GM19043 (cell line): ENCODE measurements around the gene MRE11.
"Not testable (repeated sequence)": the region's sequence is repeated elsewhere in the genome, so short reads cannot be mapped to it uniquely, and the experiment has no call there.

Source experiments
- ATAC-seq: cut with Tn5 transposase; IDR thresholded peaks from one replicate; pipeline ENCODE4 v1.9.1; 2021; ENCODE audit warnings: low read depth; ENCODE audit not compliant: unreplicated experiment

The MRE11 gene

DNA sequence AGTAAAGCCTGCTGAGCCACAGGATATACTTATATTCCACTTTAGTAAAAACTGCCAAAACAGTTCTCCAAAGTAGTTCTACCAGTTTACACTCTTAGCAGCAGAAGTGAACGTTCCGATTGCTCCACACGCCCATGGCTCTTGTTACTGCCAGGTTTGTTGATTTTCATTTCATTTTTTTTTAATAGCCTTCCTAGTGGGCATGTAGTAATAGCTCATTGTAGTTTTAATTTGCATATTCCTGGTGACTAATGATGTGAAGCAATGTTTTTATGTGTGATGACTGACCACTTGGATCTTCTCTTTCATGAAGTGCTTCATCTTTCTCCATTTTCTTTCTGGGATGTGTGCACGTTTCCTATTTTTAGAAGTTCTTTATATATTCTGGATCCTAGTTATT is 13.8 kb upstream of the MRE11 start:
- no peak for ATAC-seq

DNA sequence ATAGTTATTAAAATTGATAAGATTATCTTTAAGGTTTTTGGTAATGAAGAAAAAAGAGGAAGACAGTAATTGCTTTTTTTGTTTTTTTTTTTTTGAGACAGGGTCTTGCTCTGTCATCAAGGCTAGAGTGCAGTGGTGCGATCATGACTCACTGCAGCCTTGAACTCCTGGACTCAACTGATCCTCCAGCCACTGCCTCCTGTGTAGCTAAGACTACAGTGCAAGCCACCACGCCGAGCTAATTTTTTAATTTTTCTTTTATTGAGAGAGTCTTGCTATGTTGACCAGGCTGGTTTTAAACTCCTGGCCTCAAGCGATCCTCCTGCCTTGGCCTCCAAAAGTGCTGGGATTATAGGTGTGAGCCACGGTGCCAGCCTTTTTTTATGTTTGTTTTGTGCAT is 12.9 kb upstream of the MRE11 start:
- ATAC-seq, result not testable (repeated sequence)

DNA sequence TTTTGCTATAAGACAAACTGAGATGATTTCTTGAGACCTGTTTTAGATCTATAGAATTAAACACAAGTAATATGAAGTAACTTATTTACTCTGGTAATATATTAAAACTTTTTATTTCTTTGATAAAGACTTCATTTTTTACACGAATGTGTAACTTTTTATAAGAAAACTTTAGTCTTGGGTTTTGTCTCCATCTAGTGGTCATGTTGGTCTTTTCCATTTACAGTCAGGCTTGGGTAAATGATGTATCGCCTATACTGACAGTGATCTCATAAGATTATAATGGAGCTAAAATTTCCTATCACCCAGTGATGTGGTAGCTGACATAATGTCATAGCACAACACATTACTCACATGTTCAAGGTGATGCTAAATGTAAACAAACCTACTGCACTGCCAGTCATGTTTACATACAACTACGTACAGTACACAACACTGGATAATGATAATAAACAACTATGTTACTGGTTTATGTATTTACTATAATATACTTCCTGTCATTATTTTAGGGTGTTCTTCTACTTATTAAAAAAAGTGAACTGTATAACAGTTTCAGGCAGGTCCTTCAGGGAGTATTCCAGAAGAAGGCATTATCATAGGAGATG is 11.1 kb upstream of the MRE11 start:
- no peak for ATAC-seq

DNA sequence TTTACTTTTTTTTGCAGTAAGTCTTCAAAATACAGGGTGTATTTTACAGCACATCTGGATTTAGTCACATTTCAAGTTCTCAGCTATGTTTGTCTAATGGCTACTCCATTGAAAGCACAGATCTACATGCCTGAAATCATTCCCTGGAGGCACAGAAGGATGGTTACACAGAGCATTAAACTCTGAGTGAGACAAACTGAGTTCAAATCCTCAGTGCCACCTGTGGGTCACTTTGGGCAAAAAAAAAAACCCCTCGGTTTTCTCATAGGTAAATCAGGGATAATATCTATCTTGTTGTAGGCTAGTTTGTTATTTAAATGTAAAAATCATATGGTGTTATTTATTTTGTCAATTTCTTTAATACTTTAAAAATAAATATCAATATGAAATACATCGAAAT is 7.9 kb upstream of the MRE11 start:
- no peak for ATAC-seq

DNA sequence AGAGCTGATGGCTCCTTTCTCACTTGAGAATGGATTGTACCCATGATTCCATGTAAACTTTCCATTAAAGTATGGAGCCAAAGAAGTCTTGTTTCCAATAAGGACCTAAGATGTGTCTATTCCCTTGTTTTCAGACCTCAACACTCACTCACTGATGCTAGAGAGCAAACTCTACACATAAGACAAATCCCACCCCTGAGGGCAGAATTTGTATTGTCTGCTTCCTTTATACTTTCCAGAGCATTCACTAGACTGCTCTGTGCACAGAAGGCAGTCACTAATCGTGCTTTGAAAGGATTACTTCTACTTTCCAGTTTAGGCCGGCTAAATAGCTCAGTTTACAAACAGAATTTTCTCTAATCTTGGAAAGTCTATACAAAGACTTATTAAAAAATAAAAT is 6.5 kb upstream of the MRE11 start:
- no peak for ATAC-seq

DNA sequence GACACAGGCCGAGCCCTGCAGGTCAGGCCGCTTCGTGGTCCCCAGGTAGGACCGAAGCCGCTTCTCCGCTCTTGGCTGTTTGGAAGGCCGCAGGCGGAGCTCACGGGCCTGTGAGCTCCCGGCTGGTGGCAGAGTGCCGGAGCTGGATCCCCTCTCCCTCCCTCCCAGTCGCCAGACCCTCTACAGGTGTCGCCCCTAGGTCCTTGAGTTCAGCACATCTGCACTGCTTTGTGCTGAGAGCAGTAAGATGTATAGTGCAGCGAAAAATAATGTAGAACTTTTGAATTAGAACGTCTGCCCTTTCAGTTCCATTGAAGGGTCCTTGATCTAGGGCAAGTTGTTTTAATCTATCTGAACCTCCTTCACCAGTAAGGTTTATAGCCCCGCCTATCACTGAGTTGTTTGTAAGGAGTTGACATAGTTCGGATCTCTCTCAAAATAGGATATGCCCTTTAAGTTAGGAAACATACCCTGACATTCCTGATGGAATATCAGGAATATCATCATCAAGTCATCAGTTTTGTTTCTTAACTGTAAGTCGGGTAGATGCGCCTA is 559 bp upstream of the MRE11 start:
- ATAC-seq, result peak; percentile 51

DNA sequence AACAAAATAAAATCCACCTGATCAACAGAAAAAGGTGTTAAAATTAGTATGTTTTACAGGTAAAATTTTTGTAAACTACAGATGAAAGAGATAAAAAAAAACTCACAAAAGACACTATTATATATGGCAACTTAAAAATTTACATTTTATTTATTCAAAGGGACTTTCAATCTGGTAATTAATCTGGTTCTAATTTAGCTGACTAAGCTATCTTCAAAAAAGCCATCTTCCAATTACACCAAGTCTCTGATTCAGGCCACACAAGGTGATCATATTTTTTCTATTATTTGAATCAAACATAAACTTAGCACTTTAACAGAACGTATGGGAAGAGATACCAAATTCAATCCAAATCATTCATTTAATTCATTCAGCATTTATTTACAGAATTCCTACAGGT is 7.6 kb downstream of the MRE11 start:
- no peak for ATAC-seq

DNA sequence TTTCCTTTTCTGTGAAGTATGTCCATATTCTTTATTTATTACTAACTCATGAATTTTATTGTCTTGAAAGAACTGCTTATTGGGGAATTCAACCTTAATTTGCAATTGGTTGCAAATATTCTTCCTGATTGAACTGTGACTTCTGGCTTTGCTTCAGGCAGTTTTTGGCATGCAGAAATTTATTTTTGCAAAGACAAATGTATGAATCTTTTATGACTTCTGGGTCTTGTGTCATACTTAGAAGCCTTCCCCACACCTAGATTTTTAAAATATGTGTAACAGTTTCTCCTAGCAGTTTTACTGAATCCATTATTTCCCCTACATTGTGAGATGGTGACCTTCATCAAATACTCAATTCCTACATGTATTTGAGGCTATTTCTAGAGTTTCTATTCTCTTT is 12.3 kb downstream of the MRE11 start:
- ATAC-seq, result no peak

DNA sequence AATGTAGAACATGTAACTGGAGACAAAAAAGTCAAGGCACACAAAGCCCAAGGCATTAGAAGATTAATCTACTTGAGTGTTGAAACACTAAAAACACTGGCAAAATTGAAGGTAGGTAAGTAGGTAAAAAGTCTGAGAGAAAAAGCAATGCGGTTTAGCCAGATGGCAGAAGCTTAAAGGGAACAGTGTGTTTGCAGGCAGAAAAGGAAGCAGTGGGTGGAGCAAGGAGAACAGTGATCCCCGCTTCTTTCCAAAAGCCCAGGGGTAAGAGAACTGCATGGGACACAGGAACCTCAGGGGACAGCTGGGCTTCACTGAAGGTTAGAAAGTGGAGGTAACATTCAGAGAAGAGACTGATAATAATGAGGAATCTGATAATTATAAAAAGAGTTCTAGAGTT is 16.0 kb downstream of the MRE11 start:
- ATAC-seq, result no peak

DNA sequence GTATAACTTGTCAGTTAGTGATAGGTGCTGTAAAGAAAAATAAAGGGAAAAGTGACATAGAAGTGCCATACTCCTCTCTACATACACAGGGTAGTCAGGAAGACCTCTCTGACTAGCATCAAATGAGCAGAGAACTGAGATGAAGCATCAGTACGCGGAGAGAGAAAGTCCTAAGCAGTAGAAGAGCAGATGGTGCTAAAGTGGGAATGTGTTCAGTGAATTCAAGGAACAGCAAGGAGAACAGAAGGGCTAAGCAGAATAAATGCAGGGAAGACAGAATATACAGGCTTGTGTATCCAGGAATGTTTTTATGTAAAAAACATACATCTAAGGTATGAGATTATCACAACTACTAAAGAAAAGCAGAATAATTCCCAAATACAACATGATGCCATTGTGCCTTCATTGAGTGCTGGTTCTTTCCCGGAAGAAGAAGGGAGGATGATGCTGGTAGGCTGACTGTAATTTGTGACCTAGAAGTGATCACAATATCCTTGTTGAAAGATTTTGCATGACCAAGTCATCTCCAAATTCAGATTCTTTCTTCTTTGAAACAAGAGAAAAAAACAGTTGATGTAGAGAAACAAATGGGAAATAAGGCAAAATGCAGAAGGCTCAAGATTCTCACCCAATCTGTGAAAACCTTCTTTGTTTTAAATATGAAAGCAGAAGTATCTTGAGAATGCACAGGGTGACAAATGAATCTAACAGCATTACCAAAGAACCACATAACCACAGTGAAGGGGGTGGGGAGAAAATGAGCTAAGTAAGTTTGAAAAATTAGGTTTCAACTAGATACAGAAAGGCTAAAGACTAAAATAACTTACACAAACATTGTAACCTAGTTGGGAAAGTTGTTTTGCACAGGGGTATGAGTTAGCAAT is 20.5 kb downstream of the MRE11 start:
- ATAC-seq, result peak; percentile 73

DNA sequence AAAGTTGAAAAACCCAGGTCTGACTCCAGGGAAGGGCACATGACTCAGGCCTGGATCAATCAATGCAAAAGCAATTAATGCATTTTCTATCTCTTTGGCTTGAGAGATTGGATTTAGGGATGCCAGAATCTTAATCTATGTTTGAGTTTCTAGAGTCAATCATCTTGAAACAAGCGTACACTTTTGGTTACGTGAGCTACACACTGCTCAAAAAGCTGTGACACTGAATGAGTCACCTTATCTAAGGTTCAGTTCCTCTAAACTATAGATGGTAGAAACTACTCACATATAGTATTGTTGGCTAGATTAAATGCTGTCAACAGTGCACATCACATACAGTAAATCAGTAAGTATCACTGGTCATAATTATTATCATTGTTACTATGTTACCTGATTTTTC is 24.2 kb downstream of the MRE11 start:
- ATAC-seq, result peak; percentile 90

DNA sequence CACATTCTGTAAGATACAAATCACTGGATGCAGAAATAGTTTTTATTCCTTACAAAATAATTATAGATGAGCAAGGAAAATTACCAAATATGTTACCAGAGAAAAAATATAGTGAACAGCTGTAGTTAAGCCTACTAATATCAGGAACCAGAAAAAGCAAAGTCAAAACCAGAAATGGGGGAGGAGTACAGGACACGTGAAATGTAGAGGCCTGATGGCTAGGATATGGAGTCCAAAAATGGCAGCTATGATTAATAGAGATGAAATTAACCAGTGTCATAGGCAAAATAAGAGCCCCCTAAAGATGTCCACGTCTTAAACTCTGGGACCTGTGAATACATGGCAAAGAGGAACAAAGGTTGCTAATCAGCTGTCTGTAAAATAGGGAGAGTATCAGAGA is 34.1 kb downstream of the MRE11 start:
- ATAC-seq, result no peak

DNA sequence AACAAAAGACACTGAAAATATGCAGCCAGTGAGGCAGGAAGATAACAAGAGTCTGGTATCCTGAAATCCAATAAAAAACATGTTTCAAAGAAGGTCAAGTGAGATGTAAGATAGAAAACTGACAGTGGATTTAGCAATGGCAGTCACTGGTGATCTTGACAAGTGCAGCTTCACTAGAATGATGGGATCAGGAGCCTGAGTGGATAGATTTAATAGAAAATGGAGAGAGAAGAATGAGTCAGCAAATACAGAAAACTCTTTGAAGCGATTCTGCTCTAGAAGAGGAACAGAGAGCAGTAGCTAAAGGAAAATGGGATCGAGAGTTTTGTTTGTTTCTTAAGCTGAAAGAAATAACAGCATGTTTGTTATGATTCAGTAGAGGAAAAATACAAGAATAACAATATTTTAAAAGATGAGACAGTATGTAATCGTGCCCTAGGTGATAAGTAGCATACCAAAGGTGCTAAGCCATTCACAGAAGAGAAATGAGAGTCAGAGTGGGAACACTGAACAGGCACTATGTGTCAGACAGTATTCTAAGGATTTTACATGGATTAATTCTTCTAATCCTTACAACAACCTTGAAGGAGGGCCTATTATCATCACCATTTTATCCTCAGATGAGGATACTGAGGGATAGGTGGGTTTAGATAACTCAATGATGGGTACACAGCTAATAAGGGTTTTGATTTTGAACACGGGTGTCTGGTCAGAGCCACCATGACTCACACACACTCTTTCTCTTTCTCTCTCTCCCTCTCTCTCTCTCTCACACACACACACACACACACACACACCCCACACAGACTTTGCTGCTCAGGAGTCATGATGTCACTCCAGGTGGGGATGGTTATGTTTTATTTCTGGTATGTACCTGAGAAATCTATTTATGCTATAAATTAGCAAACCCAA is 36.3 kb downstream of the MRE11 start:
- ATAC-seq, result no peak

DNA sequence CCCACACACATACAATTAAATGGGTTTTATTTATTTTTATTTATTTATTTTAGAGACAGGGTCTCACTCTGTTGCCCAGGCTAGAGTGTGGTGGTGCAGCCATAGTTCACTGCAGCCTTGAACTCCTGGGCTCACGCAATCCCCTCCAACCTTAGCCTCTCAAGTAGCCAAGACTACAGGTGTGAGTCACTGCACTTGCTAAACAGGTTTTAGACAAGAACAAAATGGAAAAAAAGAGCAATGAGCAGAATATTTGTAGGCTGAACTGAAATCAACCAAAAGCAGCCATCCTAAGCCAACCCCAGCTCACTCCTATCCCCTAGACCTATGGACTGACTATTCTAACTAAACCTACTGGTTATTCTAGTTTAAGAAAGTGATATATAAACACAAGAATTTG is 37.8 kb downstream of the MRE11 start:
- ATAC-seq, result no peak

DNA sequence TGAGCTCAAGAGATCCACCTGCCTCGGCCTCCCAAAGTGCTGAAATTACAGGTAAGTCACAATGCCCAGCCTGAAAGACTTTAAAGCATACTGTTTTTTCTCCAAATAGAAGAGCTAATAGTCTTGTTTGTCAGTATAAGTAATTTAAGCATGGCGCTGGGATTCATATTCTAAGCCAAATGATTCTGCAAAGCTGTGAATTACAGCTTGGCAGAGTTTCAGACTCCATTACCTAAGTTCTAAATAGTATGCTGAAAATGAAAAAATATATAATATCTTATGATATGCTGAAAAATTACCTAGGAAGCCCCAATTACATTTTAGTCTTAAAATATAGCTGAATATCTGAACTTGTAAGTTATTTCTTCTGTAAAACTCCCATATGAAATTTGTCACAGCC is 39.3 kb downstream of the MRE11 start:
- no peak for ATAC-seq

DNA sequence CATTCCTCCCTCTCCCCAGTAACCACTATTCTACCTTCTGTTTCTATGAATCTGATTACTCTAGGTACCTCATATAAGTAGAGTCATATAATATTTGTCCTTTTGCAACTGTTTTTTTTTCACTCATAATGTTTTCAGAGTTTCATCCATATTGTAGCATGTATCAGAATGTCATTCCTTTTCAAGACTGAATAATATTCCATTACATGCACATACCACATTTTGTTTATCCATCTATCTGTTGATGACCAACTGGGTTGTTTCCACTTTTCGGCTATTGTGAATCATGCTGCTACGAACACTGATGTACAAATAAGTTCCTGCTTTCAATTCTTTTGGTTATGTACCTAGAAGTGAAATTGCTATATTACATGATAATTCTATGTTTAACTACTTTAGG is 40.7 kb downstream of the MRE11 start:
- ATAC-seq, result no peak

DNA sequence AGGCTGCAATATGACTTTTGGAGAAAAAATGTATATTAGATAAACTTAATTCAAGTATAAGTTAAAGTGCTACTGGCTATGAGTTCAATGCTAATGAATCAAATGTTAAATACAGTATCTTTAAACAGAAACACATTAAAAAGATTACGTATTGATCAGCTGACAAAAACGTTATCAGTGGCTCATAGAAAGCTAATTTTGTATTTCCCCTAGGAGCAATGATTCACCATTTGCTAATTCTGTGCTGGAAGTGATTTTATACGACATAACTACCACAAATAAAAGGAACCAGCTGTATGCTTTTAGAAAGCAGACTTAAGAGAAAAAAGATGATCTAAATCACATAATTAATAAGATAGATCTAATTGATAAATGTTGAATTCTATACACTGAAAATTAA is 43.6 kb downstream of the MRE11 start:
- ATAC-seq, result no peak

DNA sequence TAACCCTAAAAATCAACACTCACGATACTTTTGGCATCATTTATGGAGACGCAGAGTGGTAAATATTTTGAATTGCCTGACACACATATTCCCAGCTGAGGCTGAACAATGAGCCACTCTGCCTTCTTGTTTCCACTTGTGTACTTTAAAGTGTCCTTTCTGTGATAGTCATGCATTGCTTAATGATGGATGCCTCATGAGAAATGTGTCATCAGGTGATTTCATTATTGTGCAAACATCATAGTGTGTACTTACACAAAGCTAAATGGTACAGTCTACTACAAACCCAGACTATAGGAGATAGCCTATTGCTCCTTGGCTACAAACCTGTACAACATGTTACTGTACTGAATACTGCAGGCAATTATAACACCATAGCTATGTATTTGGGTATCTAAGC is 44.2 kb downstream of the MRE11 start:
- ATAC-seq, result no peak

DNA sequence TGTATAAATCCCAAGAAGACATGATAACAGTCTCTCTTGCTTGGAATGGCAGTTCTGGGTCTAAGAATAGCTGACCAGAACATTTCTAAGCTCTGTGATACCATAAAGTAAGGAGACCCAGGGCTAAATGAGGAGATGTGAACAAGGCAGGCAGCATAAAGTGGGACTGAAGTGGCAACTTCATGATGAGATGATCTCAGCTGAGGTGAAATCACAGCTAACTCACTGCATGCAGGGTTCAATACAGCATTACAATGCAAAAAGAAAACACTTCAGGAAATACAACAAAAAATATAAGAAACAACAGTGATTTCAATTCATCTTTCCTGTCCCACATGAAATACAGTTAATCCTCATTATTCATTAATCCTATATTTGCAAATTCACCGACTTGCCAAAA is 44.6 kb downstream of the MRE11 start:
- ATAC-seq, result no peak

DNA sequence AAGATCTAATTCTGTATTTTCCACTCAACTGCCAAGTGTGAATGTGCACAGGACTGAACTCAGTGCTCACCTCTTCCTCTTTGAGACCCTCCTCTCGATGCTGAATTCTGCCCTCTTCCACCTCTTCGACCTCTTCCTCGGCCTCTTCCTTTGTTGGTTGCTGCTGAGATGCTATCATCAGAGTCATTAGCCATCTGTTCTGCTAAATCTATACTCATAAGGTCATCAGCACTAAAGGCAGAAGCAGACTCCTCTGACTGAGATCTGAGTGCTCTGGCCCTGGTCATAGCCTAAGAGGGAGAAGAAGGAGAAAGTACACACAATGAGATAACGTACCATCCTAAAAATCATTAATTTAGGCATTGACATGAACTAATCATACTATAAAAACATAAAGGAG is 46.5 kb downstream of the MRE11 start:
- no peak for ATAC-seq

DNA sequence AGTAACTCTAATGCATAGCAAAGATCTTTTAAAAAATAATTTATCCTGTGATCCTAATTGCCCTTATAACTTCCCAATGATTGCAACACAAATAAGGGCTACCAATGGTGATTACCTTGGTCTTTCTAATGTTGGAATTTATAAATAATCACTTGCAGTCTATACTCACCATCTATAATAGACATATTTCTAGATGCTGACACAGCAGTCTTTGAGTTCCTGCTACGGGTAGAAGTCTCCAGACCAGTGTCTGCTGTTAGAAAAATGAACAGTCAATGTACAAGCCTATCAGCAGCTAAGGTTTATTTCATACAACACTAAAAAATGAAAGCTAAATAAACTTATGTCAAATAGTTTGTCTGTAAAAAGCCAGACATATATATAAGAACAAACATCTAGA is 48.0 kb downstream of the MRE11 start:
- ATAC-seq, result no peak
